AG04450 (cell line): ENCODE results near the gene RUBCN. TPM values are rescaled to one million over a fixed set of nuclear protein-coding genes. Genes with fewer than 3 reads are reported as not detected.
A peak's percentile ranks its signal among the peaks of the same experiment; 100 is the strongest.
"Not testable (repeated sequence)": the region's sequence is repeated elsewhere in the genome, so short reads cannot be mapped to it uniquely, and the experiment has no call there.

ENCODE experiments used
- CTCF ChIA-PET: fragments of 300-600, 350-600 bp; formaldehyde crosslinking; extraction: SDS; loops from one replicate; lab custom pipeline; 2022; ENCODE audit warnings: antibody characterized with exemption, inconsistent platforms; lab: Charles Lee
- POLR2A ChIA-PET: fragments of 350-600 bp; formaldehyde crosslinking; extraction: SDS; loops from one replicate; lab custom pipeline; 2021; ENCODE audit warnings: antibody characterized with exemption, inconsistent platforms; lab: Yijun Ruan, JAX
- DNase-seq: peaks from one replicate; pipeline ENCODE4 v3.0.0-alpha.2; 2011; ENCODE audit warnings: low read depth, low spot score
- H3K27ac ChIP-seq: one replicate; pipeline ENCODE4 v1.5.1; 2012; ENCODE audit warnings: low read depth, low read length, control low read depth
- H3K27me3 ChIP-seq: one replicate; pipeline ENCODE4 v1.6.0; 2012; ENCODE audit warnings: low read length; ENCODE audit not compliant: control insufficient read depth, insufficient read depth
- H3K4me3 ChIP-seq: 2 replicates; pipeline ENCODE4 v1.5.1; 2011; ENCODE audit warnings: mild to moderate bottlenecking, low read depth, low read length, control low read depth
- H3K9me3 ChIP-seq: 2 replicates; pipeline ENCODE4 v1.5.1; 2012; ENCODE audit warnings: low read length; ENCODE audit not compliant: control insufficient read depth, insufficient read depth
- polyA plus RNA-seq: library from polyadenylated mRNA; depleted of rRNA; stranded (reverse); fragments of >200 nt; gene quantifications from 2 replicates; pipeline ENCODE4 v1.2.3, GENCODE V29; 2011; rRNA removed

The RUBCN gene
- polyA plus RNA-seq, 1 experiment = 9.4 TPM

DNA sequence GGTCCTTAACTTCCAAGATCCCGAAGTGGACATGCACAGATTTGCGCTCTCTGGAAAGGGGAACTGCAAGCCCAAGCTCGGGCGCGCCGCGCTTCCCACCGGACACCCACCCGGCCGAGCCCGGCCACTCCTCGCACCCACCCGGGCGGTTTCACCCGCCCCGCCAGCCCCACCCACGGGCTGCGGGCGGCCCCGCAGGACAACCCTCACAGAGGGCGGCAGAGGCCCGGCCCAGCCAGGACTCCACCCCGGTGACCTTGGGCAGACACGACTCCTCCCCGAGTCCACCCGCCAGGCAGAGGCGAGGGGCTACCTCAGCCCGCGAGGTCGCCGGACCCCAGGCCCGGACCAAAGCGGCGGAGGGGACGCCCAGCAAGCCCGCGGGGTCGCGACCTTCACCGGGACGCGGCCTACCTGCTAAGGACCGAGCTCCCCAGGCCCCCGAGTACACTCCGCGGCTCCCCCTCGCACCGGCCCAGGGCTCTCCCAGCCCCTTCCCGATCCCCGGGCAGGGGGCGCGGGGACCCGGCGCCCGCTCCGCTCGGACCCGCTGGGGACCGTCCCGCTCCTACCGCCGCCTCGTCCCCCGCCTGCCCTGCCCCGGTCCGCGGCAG is 109.4 kb downstream of the RUBCN start:
- CTCF ChIA-PET, POLR2A ChIA-PET, H3K9me3 ChIP-seq, DNase-seq, H3K27ac ChIP-seq, H3K27me3 ChIP-seq: not testable (repeated sequence)
- H3K4me3 ChIP-seq = peak overlapping the region; percentile 67

DNA sequence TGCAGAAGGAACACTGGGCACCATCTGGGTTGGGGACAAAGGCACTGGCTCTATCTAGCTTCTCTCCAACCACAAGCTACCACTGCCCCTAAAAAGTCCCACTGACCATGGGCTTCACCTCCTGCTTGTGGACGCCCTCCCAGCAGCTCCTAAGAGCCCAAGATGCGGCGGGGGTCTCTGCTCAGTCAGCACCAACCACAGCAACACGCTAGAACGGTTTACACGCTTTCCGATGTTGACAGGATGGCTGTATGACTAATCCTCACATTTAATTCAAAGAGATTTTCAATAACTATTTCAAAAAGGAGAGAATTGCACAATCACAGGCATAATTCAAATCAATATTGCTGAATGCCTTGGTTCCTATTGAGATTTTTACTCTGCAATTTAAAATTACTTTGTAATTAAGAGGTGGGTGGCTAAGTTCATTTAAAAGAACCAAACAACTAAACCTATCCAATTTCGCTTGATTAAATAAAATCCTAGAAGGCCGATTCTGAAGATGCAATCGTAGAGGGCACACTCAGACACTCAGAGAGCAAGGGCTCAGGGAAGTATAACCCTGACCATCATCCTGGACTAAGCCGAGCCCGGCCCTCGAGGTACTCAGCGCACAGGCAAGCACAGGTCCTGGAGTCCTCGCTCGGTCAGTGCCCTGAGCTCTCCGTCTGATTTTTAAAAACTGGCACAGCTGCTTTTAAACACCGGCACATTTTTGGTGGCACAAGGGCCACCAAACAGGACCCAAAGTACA is 110.1 kb downstream of the RUBCN start:
- H3K4me3 ChIP-seq = peak overlapping the region; percentile 44
- CTCF ChIA-PET, H3K27me3 ChIP-seq, DNase-seq, H3K9me3 ChIP-seq, H3K27ac ChIP-seq, POLR2A ChIA-PET: not testable (repeated sequence)

DNA sequence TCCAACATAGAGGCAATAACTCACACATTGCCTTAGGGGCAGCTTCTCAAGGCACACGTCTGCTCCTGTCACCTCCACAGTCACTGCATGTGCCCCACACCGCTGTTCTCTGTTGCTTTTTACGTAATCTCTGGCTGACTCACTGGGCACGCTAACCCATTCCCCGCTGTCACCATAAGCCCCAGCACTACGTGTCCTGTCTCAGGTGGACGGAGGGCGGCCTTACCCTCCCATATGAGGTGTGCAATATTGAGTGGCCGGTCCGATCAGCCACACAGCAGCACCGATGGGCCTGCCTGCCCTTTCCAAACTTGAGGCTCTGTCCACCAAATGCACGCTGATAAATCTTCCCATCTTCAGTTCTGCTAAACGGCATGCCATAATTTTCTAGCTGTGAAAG is 115.2 kb downstream of the RUBCN start:
- CTCF ChIA-PET, H3K4me3 ChIP-seq, POLR2A ChIA-PET: not testable (repeated sequence)

More for the DNA sequence above, 115.2 kb downstream of the RUBCN start:
- H3K9me3 ChIP-seq, DNase-seq, H3K27me3 ChIP-seq, H3K27ac ChIP-seq: not testable (repeated sequence)

Other genes starting within 250 kb of the RUBCN start
- gene BDH1, start 180.9 kb downstream of the RUBCN start, polyA plus RNA-seq = 6.1 and 6.6 TPM in 2 replicates
- 55.8 and 65.5 TPM in 2 replicates for gene FYTTD1, start 13.0 kb upstream of the RUBCN start, polyA plus RNA-seq
- 113 and 127 TPM in 2 replicates for gene LRCH3, start 54.4 kb upstream of the RUBCN start, polyA plus RNA-seq
- gene RPL35A, start 213.3 kb upstream of the RUBCN start, polyA plus RNA-seq = 1,252 and 1,562 TPM in 2 replicates
- gene LMLN, start 223.3 kb upstream of the RUBCN start, polyA plus RNA-seq = 5.1 and 6.4 TPM in 2 replicates